Measurements from ENCODE around the gene RPS18.
"Not testable (repeated sequence)": the region's sequence is repeated elsewhere in the genome, so short reads cannot be mapped to it uniquely, and the experiment has no call there.

RPS18 gene

GRCh38 chr6:33271468-33272274 is at the start of gene RPS18, which contains the start of gene VPS52:
Gene RPS18 (plus strand): TSS chr6:33272075. CDS start chr6:33272120, 45 bp downstream.
Gene VPS52 (minus strand): TSS chr6:33271876. CDS start chr6:33271675, 201 bp downstream.
- DNase-seq, result peak; percentile 98

- DNase-seq, result not testable (repeated sequence)
Observed at GRCh38 chr6:33226503-33227120, 45.3 kb upstream of the RPS18 start.

- no peak for DNase-seq
Observed at GRCh38 chr6:33235221-33235634, 36.6 kb upstream of the RPS18 start.

GRCh38 chr6:33236328-33236727 is 35.5 kb upstream of the RPS18 start:
- DNase-seq, result no peak

GRCh38 chr6:33236852-33237251 is 35.0 kb upstream of the RPS18 start:
- DNase-seq, result no peak

GRCh38 chr6:33237741-33238140 is 34.1 kb upstream of the RPS18 start:
- no peak for DNase-seq

GRCh38 chr6:33241968-33242367 is 29.9 kb upstream of the RPS18 start:
- DNase-seq, result no peak

GRCh38 chr6:33243476-33243875 is 28.4 kb upstream of the RPS18 start:
- DNase-seq, result no peak

GRCh38 chr6:33247977-33248642 is 23.8 kb upstream of the RPS18 start:
- DNase-seq, result peak; percentile 89

- no peak for DNase-seq
Observed at GRCh38 chr6:33248643-33248931, 23.3 kb upstream of the RPS18 start.

- peak; percentile 99 for DNase-seq
Observed at GRCh38 chr6:33248932-33249731, 22.7 kb upstream of the RPS18 start.

- no peak for DNase-seq
Observed at GRCh38 chr6:33249732-33250630, 21.9 kb upstream of the RPS18 start.

GRCh38 chr6:33250731-33251130 is 21.1 kb upstream of the RPS18 start:
- DNase-seq, result no peak

- no peak for DNase-seq
Observed at GRCh38 chr6:33251395-33252012, 20.4 kb upstream of the RPS18 start.

GRCh38 chr6:33252759-33253158 is 19.1 kb upstream of the RPS18 start:
- DNase-seq, result no peak

GRCh38 chr6:33254591-33254990 is 17.3 kb upstream of the RPS18 start:
- DNase-seq, result no peak

- DNase-seq, result no peak
Observed at GRCh38 chr6:33259032-33259431, 12.8 kb upstream of the RPS18 start.

- not testable (repeated sequence) for DNase-seq
Observed at GRCh38 chr6:33262490-33262889, 9.4 kb upstream of the RPS18 start.

GRCh38 chr6:33264015-33264414 is 7.9 kb upstream of the RPS18 start:
- no peak for DNase-seq

GRCh38 chr6:33271117-33271467 is 783 bp upstream of the RPS18 start:
- peak; percentile 51 for DNase-seq

GRCh38 chr6:33272275-33273128 is 627 bp downstream of the RPS18 start:
- DNase-seq, result no peak

Measured in midbrain (tissue), 1 donor.